AG04450 (cell line): ENCODE data around the gene PPP4R3B. TPM values are rescaled to one million over a fixed set of nuclear protein-coding genes. Genes with fewer than 3 reads are reported as not detected.

ENCODE experiments used
- CTCF ChIA-PET: fragments of 300-600, 350-600 bp; formaldehyde crosslinking; extraction: SDS; loops from one replicate; lab custom pipeline; 2022; ENCODE audit warnings: antibody characterized with exemption, inconsistent platforms; lab: Charles Lee
- POLR2A ChIA-PET: fragments of 350-600 bp; formaldehyde crosslinking; extraction: SDS; loops from one replicate; lab custom pipeline; 2021; ENCODE audit warnings: antibody characterized with exemption, inconsistent platforms; lab: Yijun Ruan, JAX
- DNase-seq: peaks from one replicate; pipeline ENCODE4 v3.0.0-alpha.2; 2011; ENCODE audit warnings: low read depth, low spot score
- H3K27ac ChIP-seq: one replicate; pipeline ENCODE4 v1.5.1; 2012; ENCODE audit warnings: low read depth, low read length, control low read depth
- H3K27me3 ChIP-seq: one replicate; pipeline ENCODE4 v1.6.0; 2012; ENCODE audit warnings: low read length; ENCODE audit not compliant: control insufficient read depth, insufficient read depth
- H3K4me3 ChIP-seq: 2 replicates; pipeline ENCODE4 v1.5.1; 2011; ENCODE audit warnings: mild to moderate bottlenecking, low read depth, low read length, control low read depth
- H3K9me3 ChIP-seq: 2 replicates; pipeline ENCODE4 v1.5.1; 2012; ENCODE audit warnings: low read length; ENCODE audit not compliant: control insufficient read depth, insufficient read depth
- polyA plus RNA-seq: library from polyadenylated mRNA; depleted of rRNA; stranded (reverse); fragments of >200 nt; gene quantifications from 2 replicates; pipeline ENCODE4 v1.2.3, GENCODE V29; 2011
- TF ChIP-seq, protein P1 (sequence below): IDR thresholded peaks from 2 replicates; pipeline ENCODE4 v1.5.1; 2011; ENCODE audit warnings: low read depth, low read length, control low read depth, inconsistent platforms

Gene PPP4R3B
- polyA plus RNA-seq, 1 experiment = 38.3 TPM

GRCh38 chr2:55565613-55566012 lies 51.8 kb downstream of the PPP4R3B start:
- H3K9me3 ChIP-seq = peaks cover 8% of the 10 kb centered on the region
- CTCF ChIA-PET = no interaction called here
- H3K27me3 ChIP-seq = no peaks in the 10 kb centered on the region
- no peak overlapping the region for H3K4me3 ChIP-seq
- TF ChIP-seq, protein P1, sequence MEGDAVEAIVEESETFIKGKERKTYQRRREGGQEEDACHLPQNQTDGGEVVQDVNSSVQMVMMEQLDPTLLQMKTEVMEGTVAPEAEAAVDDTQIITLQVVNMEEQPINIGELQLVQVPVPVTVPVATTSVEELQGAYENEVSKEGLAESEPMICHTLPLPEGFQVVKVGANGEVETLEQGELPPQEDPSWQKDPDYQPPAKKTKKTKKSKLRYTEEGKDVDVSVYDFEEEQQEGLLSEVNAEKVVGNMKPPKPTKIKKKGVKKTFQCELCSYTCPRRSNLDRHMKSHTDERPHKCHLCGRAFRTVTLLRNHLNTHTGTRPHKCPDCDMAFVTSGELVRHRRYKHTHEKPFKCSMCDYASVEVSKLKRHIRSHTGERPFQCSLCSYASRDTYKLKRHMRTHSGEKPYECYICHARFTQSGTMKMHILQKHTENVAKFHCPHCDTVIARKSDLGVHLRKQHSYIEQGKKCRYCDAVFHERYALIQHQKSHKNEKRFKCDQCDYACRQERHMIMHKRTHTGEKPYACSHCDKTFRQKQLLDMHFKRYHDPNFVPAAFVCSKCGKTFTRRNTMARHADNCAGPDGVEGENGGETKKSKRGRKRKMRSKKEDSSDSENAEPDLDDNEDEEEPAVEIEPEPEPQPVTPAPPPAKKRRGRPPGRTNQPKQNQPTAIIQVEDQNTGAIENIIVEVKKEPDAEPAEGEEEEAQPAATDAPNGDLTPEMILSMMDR = no peak
- DNase-seq = no peak
- H3K27ac ChIP-seq = no peak overlapping the region
- POLR2A ChIA-PET = no interaction called here

- ChIA-PET CTCF (no interaction called here), POLR2A (interaction anchor here (0.6 kb wide), 1 partner anchor 22 kb away, joined by 3 read pairs; no protein-coding TSS in a partner anchor)
- Histone ChIP-seq H3K27me3 (no peaks in the 10 kb centered on the region), H3K27ac (no peak overlapping the region), H3K4me3 (no peak overlapping the region), H3K9me3 (peaks cover 8% of the 10 kb centered on the region)
- TF ChIP-seq, protein P1 = no peak
- DNase-seq = no peak
Measured at GRCh38 chr2:55560855-55561254, 56.6 kb downstream of the PPP4R3B start.

GRCh38 chr2:55556809-55557208 lies 60.6 kb downstream of the PPP4R3B start:
- Histone ChIP-seq H3K4me3 (no peak overlapping the region), H3K9me3 (peaks cover 8% of the 10 kb centered on the region), H3K27me3 (no peaks in the 10 kb centered on the region), H3K27ac (no peak overlapping the region)
- ChIA-PET CTCF (interaction anchor here (0.6 kb wide), 1 partner anchor 49 kb away, joined by 3 read pairs; no protein-coding TSS in a partner anchor), POLR2A (no interaction called here)
- TF ChIP-seq, protein P1 = no peak
- DNase-seq = no peak

DNA sequence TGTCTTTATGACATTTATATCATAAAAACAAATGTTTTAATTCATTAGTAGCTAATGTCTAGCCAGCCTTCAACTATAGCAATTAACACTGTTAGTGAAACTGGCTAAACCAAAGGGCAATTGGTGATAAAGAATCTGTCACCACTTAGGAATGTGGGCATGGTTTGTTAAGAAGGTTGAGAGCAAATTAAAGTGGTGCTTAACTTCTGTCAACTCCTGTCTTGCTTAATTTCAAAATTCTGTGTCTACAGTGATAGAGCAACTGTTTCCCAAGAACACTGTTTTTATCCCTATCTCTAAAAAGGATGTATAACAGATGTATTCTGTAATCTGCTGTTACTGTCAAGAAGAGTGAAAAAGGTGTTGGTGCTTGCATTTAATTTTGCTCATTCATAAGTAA lies 61.4 kb downstream of the PPP4R3B start:
- TF ChIP-seq, protein P1 = no peak
- H3K27ac ChIP-seq = no peak overlapping the region
- no peak overlapping the region for H3K4me3 ChIP-seq
- no peak for DNase-seq
- peaks cover 2% of the 10 kb centered on the region for H3K9me3 ChIP-seq
- POLR2A ChIA-PET = no interaction called here
- H3K27me3 ChIP-seq = no peaks in the 10 kb centered on the region
- CTCF ChIA-PET = no interaction called here

DNA sequence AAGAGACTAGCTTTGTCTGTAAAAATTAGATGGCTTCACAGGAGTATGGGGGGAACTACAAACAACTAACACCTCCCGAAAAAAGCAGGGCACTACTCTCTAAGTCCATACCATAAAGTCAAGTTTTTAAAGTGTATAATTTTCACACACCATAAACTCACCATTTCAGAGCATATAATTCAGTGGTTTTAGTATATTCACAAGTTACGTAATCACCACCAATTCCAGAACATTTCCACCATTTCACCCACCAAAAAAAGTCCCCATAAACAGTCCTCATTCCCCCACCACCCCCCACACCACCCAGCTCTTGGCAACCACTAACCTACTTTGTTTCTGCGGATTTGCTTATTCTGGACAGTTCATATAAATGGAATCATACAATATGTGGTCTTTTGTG lies 64.1 kb downstream of the PPP4R3B start:
- TF ChIP-seq, protein P1 = no peak
- ChIA-PET CTCF (no interaction called here), POLR2A (no interaction called here)
- no peaks in the 10 kb centered on the region for H3K27me3 ChIP-seq
- H3K9me3 ChIP-seq = no peaks in the 10 kb centered on the region
- H3K27ac ChIP-seq = no peak overlapping the region
- no peak overlapping the region for H3K4me3 ChIP-seq
- no peak for DNase-seq
